ENCODE data around the gene MACF1.

Gene MACF1

GRCh38 chr1:39359028-39359570, 154.6 kb downstream of the MACF1 start:
- DNase-seq (ENCODE audit: low read depth in 2 of 2) = no peak

DNA sequence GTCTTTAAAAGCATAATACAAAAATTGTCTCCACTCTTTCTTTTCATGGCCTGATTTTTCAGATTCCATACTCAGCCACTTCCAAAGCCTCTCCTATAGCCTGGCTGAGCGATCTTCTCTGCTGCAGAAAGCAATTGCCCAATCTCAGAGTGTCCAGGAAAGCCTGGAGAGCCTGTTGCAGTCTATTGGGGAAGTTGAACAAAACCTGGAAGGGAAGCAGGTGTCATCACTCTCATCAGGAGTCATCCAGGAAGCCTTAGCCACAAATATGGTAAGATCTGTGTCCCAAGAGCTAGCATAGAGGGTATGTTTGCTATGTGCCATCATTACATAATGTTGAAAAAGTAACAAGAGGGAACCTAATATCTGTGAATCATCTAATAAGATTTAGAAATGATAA, 156.2 kb downstream of the MACF1 start:
- DNase-seq (ENCODE audit: low read depth in 2 of 2) = no peak

DNA sequence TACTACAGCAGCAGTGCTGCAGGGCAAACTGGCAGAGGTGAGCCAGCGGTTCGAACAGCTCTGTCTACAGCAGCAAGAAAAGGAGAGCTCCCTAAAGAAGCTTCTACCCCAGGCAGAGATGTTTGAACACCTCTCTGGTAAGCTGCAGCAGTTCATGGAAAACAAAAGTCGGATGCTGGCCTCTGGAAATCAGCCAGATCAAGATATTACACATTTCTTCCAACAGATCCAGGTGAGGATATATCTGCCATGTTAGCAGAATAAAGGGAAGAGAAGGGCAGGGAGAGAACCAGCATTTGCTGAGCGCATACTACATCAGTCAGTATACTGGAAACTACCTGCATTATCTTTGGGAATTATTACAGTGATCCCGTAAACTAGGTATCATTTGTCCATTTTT, 157.0 kb downstream of the MACF1 start:
- DNase-seq (ENCODE audit: low read depth in 2 of 2) = no peak

DNA sequence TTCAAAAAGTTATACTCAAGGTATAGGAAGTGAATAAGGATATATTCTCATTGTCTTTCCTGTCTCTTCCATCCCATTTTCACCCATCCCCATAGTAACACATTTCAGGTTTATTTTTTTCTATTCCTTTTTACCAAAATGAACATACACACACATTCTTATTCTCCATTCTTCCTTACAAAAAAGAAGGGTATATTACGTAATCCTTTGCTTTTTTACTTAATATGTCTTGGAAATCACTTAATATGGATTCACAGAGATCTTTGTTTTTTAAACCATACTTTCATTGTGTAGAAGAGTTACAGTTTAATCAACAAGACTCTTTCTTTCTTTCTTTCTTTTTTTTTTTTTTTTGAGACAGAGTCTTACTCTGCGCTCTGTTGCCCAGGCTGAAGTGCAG, 158.8 kb downstream of the MACF1 start:
- no peak for DNase-seq (ENCODE audit: low read depth in 2 of 2)

GRCh38 chr1:39368045-39368444, 163.6 kb downstream of the MACF1 start:
- no peak for DNase-seq (ENCODE audit: low read depth in 2 of 2)

- DNase-seq (ENCODE audit: low read depth in 2 of 2) = no peak
Observed at GRCh38 chr1:39369565-39369964, 165.1 kb downstream of the MACF1 start.

- DNase-seq (ENCODE audit: low read depth in 2 of 2) = no peak
Observed at GRCh38 chr1:39370602-39371001, 166.1 kb downstream of the MACF1 start.

DNA sequence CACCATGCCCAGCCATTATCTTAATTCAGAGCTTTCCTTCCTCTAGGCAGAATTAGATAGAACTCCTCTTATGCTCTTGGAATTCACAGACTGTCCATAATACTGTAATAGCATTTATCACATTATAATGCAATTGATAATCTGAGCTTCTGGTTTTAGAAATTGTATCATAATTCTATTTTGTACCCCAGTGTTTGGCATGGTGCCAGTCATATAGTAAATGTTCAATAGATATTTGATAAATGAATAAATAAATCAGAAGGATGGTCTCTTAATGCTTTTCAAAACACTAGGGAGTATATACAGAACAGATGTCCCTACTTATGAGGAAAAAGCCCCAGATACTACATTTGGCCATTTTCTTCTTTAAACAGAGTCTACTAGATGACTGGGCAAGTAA, 167.6 kb downstream of the MACF1 start:
- DNase-seq (ENCODE audit: low read depth in 2 of 2) = no peak

- no peak for DNase-seq (ENCODE audit: low read depth in 2 of 2)
Observed at GRCh38 chr1:39376656-39377055, 172.2 kb downstream of the MACF1 start.

- no peak for DNase-seq (ENCODE audit: low read depth in 2 of 2)
Observed at GRCh38 chr1:39378377-39378776, 173.9 kb downstream of the MACF1 start.

- no peak for DNase-seq (ENCODE audit: low read depth in 2 of 2)
Observed at GRCh38 chr1:39379187-39379586, 174.7 kb downstream of the MACF1 start.

GRCh38 chr1:39380036-39380435, 175.5 kb downstream of the MACF1 start:
- DNase-seq (ENCODE audit: low read depth in 2 of 2) = no peak

DNA sequence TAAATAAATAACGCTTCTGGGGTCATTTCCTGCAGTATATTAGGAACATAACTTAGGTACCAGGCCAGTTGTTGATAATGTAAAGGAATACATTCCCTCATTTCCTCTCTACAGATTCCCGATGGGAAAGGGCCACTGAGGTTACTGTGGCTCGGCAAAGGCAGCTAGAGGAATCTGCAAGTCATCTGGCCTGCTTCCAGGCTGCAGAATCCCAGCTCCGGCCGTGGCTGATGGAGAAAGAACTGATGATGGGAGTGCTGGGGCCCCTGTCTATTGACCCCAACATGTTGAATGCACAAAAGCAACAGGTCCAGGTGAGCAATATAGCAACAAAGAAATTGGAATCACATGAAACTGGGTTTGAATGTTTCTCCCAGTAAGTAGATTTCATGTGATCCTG, 177.3 kb downstream of the MACF1 start:
- DNase-seq (ENCODE audit: low read depth in 2 of 2) = no peak

DNA sequence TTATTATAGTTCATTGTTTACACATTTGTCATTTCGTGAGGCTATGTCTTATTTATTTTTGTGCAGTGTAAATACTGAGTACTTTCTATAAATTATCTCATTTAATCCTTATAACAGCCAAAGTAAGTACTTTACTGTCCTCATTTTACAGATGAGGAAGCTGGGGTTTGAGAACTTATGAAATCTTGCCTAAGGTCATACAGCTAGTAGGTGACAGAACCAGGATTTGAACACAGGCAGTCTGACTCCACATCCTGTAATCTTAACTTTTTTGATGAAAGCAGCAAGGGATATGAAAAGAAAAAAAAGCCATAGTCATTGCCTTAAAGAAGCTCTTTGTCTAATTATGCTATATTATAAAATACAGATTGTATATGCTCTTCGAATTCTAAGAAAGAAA, 179.8 kb downstream of the MACF1 start:
- no peak for DNase-seq (ENCODE audit: low read depth in 2 of 2)

DNA sequence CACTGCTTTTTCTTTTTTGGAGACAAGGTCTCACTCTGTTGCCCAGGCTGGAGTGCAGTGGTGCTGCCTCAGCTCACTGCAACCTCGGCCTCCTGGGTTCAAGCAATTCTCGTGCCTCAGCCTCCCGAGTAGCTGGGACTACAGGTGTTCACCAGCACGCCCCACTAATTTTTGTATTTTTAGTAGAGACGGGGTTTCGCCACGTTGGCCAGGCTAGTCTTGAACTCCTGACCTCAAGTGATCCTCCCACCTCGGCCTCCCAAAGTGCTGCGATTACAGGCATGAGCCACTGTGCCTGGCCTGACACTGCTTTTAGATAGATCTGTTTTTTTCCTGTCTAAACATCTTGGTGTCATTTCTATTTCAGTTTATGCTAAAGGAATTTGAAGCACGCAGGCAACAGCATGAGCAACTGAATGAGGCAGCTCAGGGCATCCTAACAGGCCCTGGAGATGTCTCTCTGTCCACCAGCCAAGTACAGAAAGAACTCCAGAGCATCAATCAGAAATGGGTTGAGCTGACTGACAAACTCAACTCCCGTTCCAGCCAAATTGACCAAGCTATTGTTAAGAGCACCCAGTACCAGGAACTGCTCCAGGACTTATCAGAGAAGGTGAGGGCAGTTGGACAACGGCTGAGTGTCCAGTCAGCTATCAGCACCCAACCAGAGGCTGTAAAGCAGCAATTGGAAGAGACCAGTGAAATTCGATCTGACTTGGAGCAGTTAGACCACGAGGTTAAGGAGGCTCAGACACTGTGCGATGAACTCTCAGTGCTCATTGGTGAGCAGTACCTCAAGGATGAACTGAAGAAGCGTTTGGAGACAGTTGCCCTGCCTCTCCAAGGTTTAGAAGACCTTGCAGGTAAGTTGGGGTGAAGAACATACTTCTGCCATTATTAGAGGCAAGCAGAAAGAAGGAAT, 180.8 kb downstream of the MACF1 start:
- no peak for DNase-seq (ENCODE audit: low read depth in 2 of 2)

- no peak for DNase-seq (ENCODE audit: low read depth in 2 of 2)
Observed at GRCh38 chr1:39386997-39387396, 182.5 kb downstream of the MACF1 start.

- no peak for DNase-seq (ENCODE audit: low read depth in 2 of 2)
Observed at GRCh38 chr1:39387452-39387851, 183.0 kb downstream of the MACF1 start.

GRCh38 chr1:39391691-39392679, 187.5 kb downstream of the MACF1 start:
- DNase-seq (ENCODE audit: low read depth in 2 of 2) = no peak

DNA sequence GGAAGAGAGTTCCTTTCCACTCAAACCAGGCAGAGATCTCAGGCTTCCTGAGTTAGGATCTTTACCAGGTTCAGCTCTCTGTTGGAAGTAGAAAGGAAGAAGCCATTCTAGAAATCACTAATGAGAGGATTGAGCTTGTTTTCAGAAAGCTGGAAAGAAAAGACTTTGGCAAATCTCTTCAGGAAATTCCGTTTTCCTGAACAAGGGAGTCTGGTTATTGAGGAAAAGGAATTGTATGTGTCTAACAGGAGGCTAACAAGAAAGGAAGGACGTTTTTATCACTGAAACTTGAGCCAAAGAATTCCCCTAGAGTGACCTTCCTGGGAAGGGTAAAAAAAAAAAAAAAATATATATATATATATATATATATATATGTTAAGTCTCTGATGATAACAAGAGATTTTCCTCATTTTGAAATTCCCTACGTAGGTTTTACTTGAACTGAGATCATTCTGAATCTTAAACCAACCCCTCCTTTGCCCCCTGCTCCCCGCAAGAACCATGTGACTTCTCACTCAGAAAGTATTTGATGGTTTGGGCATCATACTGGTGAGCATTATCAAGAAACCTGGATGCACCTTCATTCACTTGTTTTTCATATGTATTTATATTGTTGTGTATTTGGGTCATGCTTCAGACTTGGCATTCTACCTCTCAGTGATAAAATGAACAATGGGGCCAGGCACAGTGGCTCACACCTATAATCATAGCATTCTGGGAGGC, 188.5 kb downstream of the MACF1 start:
- no peak for DNase-seq (ENCODE audit: low read depth in 2 of 2)

GRCh38 chr1:39393645-39394044, 189.2 kb downstream of the MACF1 start:
- no peak for DNase-seq (ENCODE audit: low read depth in 2 of 2)

GRCh38 chr1:39394059-39394458, 189.6 kb downstream of the MACF1 start:
- DNase-seq (ENCODE audit: low read depth in 2 of 2) = no peak

DNA sequence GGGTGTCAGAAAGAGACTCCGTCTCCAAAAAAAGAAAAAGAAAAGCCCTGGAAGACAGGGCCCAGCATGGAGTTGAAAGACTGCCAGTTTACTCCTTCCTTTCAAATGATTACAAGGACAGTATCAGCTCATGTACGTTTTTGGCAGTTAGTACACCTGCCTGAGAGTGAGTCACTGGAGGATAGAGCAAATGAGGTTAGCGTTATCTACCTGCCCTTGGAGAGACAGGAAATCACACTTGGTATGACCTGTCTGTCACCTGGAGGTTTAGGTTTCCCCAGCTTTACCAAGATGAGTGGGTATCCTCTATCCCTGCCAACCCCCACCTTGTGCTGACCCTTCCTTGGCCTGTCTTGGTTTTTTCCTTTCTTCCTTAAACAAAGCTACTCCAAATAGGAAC, 190.1 kb downstream of the MACF1 start:
- DNase-seq (ENCODE audit: low read depth in 2 of 2) = no peak

Measured in stimulated activated CD8-positive, alpha-beta memory T cell treated with anti-CD3 and anti-CD28 coated beads, Interleukin-7, amount 100 ng/mL, for 1 hour (primary cell).